HG02759 (cell line): ENCODE results near the gene PRPF6.
"Not testable (repeated sequence)": the region's sequence is repeated elsewhere in the genome, so short reads cannot be mapped to it uniquely, and the experiment has no call there.

Experiments
- ATAC-seq: cut with Tn5 transposase; IDR thresholded peaks from one replicate; pipeline ENCODE4 v1.9.1; 2021; ENCODE audit warnings: mild to moderate bottlenecking, moderate library complexity; ENCODE audit not compliant: unreplicated experiment

The PRPF6 gene

DNA sequence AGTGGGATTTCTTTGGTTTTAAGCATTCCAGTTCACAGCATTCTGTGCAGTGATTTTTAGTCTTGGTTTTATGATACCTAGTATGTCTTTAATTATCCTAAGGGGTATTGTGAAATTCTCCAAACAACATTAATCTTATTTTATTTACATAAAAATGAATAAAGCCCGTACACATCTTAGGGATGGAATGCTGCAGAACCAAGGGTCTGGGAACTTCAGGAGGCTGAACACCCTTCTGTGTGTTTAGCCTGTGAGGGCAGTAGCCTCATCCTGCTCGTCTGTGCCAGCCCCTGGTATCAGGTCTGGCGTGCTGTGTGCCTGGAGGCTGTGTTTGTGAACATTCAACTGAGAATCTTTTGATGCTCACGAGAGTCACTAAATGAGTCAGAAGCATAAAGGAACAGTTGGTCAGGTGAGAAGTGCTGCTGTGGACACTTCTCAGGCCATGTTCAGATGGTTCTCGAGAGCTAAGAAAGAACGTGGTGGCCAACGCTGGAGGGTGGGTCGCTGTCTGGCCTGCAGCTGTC, 29.8 kb downstream of the PRPF6 start:
- ATAC-seq: no peak

DNA sequence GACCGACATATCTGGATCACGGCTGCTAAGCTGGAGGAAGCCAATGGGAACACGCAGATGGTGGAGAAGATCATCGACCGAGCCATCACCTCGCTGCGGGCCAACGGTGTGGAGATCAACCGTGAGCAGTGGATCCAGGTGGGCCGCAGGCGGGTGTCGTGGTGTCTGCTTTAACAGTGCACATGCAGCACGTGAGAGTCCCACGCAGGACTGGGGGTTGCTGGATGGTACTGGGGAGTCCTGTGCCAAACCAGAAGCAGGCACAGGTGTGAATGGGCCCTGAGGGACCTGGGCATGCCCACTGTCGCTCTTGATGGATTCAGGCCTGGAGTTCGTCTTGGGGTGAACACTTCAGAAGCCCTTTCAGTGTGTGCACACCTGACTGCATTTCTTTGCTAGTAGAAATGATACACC, 30.4 kb downstream of the PRPF6 start:
- ATAC-seq: no peak

- not testable (repeated sequence) for ATAC-seq
Observed at GRCh38 chr20:64012385-64013154, 31.6 kb downstream of the PRPF6 start.

- ATAC-seq: no peak
Observed at GRCh38 chr20:64015635-64016034, 34.7 kb downstream of the PRPF6 start.

- no peak for ATAC-seq
Observed at GRCh38 chr20:64021124-64021975, 40.4 kb downstream of the PRPF6 start.

DNA sequence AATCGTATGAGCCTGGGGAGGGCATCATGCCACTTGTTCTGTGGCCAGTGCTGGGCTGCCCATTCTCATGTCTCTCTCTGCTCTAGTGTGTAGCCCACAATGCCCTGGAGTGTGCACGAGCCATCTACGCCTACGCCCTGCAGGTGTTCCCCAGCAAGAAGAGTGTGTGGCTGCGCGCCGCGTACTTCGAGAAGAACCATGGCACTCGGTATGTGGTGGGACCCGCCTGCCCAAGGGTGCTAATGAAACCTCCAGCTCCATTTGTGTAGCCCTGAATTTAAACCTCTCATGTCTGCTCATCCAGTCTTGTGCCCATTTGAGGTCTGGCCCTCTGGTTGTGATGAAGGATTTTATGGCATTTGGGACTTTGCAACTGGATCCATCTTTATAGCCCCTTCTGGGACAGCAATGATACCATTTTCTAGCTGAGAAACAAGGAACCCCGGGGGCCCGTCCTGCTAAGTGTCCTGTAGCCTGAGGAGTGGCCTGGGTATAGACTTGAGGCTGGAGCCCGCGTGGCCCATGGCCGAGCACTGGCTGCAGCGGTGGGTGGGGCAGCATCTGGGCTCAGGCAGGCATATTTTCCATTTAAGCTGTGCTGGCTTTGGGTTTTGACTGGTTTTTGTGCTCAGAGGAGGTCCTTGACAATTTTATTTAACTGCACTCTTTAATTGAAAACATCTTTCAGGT, 41.9 kb downstream of the PRPF6 start:
- no peak for ATAC-seq

DNA sequence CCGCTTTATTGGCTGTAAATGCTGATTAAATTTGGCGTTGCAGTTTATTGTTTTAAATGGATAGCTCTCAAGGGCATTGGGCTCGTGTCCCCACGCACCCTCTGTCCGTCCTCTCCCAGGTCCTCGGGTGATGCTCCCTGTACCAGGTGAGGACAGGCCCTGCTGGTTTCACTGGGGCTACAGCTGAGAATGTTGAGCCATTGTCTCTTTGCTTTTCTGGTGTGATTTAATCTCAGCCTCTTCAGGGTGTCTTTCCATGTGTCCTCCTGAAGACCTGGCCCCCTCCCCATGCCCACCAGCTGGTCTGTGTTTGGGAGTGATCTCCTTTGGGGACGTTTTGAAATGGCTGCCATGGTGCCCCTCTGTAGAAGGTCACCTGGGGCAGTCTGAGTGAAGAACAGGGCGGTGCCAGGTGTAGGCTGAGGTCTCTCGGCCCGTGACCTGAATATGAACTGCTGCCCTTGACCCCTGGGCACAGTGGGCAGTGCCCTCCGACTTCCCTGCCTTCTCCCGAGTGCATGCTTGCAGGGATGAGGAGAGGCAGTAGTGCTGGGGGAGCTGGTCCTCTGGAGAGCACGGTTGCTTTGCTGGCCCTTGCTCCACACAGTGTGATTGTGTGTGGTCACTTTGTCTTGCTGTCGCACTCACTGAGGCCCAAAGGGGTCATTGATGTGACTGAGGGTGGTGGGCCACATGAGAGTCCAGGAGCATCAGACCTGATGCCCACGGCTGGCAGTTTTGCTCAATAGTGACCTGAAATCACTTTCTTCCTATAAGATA, 42.6 kb downstream of the PRPF6 start:
- no peak for ATAC-seq

DNA sequence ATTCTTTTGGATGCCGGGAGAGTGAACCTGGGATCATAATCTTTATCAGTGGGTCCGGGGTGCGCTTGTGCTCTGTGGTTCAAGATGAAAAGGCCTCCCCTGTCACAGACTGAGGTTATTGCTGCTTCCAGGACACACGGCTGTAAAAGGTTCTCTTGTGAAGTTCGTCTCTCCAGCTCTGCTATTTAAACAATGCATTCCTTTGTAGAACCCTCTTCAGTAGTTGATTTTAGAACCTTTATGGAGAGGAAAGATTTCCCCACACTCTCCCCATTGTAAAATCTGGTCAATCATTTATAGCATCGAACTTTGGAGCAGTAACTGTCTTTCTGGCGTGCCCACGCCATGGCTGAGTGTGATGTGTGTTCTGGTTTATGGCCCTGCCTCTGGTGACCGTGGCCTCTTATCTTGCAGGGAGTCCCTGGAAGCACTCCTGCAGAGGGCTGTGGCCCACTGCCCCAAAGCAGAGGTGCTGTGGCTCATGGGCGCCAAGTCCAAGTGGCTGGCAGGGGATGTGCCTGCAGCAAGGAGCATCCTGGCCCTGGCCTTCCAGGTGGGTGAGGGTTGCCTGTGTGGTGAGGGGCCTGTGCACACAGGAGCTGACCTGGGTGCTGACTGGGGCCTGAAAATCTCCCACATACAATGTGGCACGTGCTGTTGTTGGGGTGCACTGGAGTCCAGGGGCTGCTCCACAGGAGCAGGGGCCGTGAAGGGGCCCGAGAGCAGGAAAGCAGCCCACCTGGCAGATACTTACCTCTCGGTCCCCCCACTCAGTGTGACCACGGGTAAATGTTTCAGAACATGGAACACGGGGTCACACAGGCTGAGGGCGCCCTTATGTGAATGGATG, 43.4 kb downstream of the PRPF6 start:
- ATAC-seq: no peak

DNA sequence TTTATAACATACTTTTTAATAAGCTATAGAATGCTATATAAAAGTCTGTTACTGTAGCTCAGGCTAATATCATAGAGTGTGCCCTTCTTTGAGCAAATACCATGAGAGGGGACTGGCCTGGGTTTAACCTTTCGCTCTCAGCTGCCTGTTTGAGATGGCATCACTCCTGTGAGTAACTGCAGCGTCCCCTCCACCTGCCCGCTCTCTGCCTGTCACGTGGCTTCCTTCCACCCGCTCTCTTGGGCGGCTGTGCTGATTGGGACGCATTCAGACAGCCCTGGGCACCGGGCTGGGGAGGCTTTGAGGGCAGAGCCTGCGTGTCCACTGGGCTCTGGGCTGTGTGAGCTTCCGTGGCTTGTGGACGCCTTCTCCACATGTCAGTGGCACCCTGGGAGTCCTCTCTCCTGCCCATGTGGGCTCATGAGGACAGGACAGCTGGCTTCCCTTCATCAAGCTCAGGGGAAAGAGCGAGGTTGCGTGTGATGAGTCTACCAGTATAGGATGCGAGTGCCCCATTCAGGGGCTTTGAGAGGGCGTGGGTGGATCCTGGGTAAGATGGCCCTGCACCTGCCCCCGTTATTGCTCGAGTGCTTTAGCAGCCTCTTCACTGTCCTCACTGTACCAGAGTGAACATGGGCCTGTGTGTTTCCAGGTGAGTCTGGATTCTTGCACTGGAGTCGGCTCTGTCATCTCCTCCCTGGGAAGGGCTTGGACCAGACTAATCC, 44.3 kb downstream of the PRPF6 start:
- no peak for ATAC-seq

GRCh38 chr20:64025826-64026412, 45.0 kb downstream of the PRPF6 start:
- no peak for ATAC-seq

GRCh38 chr20:64027981-64028685, 47.2 kb downstream of the PRPF6 start:
- ATAC-seq: no peak

DNA sequence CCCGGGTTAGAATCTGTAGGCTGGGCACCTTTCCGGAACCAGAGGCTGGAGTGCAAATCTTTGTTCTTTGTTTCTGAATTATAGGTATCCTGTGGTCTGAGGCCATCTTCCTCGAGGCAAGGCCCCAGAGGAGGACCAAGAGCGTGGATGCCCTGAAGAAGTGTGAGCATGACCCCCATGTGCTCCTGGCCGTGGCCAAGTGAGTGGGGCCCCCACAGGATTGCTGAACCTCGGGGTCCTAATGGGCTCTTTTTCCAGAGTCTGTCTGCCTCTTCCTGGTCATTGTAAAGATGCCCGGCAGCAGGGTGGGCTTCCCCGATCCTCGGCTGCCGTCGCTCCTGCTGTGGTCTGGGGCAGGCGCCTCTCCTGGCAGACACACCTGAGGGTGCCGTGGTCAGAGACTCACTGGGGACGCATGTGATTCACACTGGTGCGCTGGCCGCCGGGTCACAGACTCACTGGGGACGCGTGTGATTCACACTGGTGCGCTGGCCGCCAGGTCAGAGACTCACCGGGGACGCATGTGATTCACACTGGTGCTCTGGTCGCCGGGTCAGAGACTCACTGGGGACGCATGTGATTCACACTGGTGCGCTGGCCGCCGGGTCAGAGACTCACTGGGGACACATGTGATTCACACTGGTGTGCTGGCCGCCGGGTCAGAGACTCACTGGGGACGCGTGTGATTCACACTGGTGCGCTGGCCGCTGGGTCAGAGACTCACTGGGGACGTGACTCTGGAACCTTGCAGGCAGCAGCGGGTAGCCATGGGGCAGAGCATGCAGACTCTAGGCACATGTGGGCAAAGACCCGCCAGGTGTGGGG, 48.6 kb downstream of the PRPF6 start:
- no peak for ATAC-seq

DNA sequence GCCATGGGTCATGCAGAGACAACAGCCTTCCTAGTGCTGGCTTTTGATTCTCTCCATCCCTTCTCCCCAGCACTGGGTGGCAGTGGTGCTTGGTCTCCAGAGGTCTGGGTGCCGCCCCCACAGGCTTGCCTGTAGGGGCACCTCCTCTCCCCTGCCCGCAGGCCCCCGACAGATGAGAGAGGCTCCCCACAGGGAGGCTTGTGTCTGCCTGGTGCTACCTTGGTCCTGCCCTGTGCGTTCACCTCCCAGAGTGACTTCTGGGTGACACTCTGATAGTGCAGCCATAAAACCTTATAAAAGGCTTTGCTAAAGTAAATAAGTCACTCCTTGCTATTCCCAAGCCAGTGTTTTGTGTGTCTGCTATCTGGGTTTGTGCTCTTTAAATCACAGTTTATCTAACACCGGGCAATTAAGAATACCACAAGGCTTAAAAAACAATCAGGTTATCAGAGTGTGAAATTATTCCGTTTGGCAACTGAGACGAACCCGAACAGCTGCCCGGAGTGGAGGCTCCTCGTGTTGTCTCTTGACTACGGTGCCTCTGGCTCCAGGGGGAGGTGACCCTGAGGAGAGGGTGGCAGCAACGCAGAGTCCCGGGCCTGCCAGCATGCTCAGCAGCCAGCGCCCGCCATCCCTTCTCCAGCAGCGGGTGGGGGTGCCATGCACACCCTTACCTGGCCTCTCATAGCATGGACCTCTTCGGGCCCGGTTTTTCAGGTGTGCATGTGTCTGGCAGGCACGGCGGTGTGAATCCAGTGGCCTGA, 49.6 kb downstream of the PRPF6 start:
- ATAC-seq: no peak

- ATAC-seq: no peak
Observed at GRCh38 chr20:64031822-64032314, 50.9 kb downstream of the PRPF6 start.

DNA sequence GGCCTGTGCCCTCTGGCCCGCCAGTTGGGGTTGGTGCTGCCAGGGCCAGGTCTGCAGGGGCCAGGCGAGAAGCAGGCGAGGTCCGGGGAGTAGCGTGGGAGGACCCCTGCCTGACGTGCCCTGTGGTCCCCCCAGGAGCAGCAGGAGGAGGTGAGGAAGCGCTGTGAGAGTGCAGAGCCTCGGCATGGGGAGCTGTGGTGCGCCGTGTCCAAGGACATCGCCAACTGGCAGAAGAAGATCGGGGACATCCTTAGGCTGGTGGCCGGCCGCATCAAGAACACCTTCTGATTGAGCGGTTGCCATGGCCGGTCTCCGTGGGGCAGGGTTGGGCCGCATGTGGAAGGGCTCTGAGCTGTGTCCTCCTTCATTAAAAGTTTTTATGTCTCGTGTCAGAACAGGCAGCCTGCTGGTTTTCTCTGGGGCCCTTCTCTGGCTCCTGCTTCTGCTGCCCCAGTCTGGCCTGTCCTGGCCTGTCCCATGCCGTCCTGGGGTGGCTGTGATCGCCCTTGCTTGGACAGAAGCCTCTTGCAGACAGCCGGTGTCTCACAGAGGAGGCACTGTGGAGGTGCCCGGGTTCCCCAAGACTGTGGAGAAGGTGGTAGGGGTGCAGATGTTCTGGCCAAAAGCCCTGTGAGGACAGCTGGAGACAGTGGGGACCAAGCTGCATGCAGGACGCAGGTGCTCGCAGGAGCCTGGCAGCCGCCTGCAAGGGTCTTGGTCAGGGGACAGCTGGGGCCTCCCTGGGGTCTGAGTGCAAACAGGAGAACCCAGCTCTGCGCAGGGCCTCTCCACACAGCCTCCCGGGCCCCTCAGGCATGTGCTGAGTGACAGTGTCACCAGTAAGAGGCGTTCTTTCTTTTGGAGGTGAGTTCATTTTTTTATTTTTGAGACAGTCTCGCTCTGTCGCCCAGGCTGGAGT, 52.0 kb downstream of the PRPF6 start:
- ATAC-seq: no peak
